Cerebellar cortex (tissue), 1 donor: Measurements from ENCODE around the gene EEPD1.
"Not testable (repeated sequence)": the region's sequence is repeated elsewhere in the genome, so short reads cannot be mapped to it uniquely, and the experiment has no call there.

Source experiments
- DNase-seq: peaks from one replicate; pipeline ENCODE4 v3.0.0-alpha.2; 2015; ENCODE audit warnings: low spot score

EEPD1 gene

GRCh38 chr7:36129048-36129534 lies 24.0 kb upstream of the EEPD1 start:
- DNase-seq: no peak

- DNase-seq: no peak
Measured at GRCh38 chr7:36130236-36130945, 22.7 kb upstream of the EEPD1 start.

GRCh38 chr7:36131026-36131425 lies 22.0 kb upstream of the EEPD1 start:
- DNase-seq: no peak

- DNase-seq: no peak
Measured at GRCh38 chr7:36131499-36131898, 21.6 kb upstream of the EEPD1 start.

- DNase-seq: no peak
Measured at GRCh38 chr7:36132012-36132411, 21.0 kb upstream of the EEPD1 start.

- DNase-seq: no peak
Measured at GRCh38 chr7:36135700-36136099, 17.4 kb upstream of the EEPD1 start.

GRCh38 chr7:36137258-36137657 lies 15.8 kb upstream of the EEPD1 start:
- no peak for DNase-seq

- DNase-seq: no peak
Measured at GRCh38 chr7:36137754-36138153, 15.3 kb upstream of the EEPD1 start.

- no peak for DNase-seq
Measured at GRCh38 chr7:36138209-36138608, 14.8 kb upstream of the EEPD1 start.

- DNase-seq: no peak
Measured at GRCh38 chr7:36141351-36141750, 11.7 kb upstream of the EEPD1 start.

GRCh38 chr7:36141850-36142249 lies 11.2 kb upstream of the EEPD1 start:
- DNase-seq: no peak

GRCh38 chr7:36144189-36144588 lies 8.9 kb upstream of the EEPD1 start:
- DNase-seq: no peak

- no peak for DNase-seq
Measured at GRCh38 chr7:36145686-36146085, 7.4 kb upstream of the EEPD1 start.

- DNase-seq: no peak
Measured at GRCh38 chr7:36147361-36147760, 5.7 kb upstream of the EEPD1 start.

GRCh38 chr7:36148422-36149065 lies 4.5 kb upstream of the EEPD1 start:
- no peak for DNase-seq

- not testable (repeated sequence) for DNase-seq
Measured at GRCh38 chr7:36149240-36149639, 3.8 kb upstream of the EEPD1 start.

GRCh38 chr7:36149694-36150452 lies 3.2 kb upstream of the EEPD1 start:
- no peak for DNase-seq

GRCh38 chr7:36151921-36152755 lies 916 bp upstream of the EEPD1 start:
- DNase-seq: no peak

GRCh38 chr7:36153571-36154097 lies 580 bp downstream of the EEPD1 start:
- peak; percentile 16 for DNase-seq

- DNase-seq: no peak
Measured at GRCh38 chr7:36154255-36155212, 1.5 kb downstream of the EEPD1 start.
